OCI-LY7 (cell line): ENCODE results near the gene MYO16. TPM values are rescaled to one million over a fixed set of nuclear protein-coding genes. Genes with fewer than 3 reads are reported as not detected.

Experiments used
- BruUV-seq: library from RNA; stranded (reverse); fragments of 400-500 nt; replicated peaks from 2 replicates; lab custom pipeline; 2021; lab: Mats Ljungman, UMichigan
- CTCF ChIA-PET: fragments of 300-600 bp; sonication (Branson Sonifier 250); formaldehyde crosslinking; loops from one replicate; lab custom pipeline; 2022; ENCODE audit warnings: antibody characterized with exemption; ENCODE audit not compliant: unreplicated experiment; lab: Charles Lee
- POLR2A ChIA-PET: fragments of 300-600 bp; sonication (Branson Sonifier 250); formaldehyde crosslinking; loops from one replicate; lab custom pipeline; 2022; ENCODE audit warnings: antibody characterized with exemption; lab: Charles Lee
- DNase-seq: peaks from one replicate; pipeline ENCODE4 v3.0.0-alpha.2; 2015; ENCODE audit warnings: low spot score
- H2AFZ ChIP-seq: fragments of 200-600 bp; sonication (generic), shearing (Covaris generic); 2 replicates; pipeline ENCODE4 v1.6.1; 2014; ENCODE audit warnings: mild to moderate bottlenecking, antibody characterized with exemption, low read length, moderate library complexity
- H3K27ac ChIP-seq: fragments of 200-600 bp; sonication (generic); 2 replicates; pipeline ENCODE4 v1.5.1; 2014; ENCODE audit warnings: mixed run types, low read depth, mild to moderate bottlenecking, moderate library complexity, low read length, inconsistent platforms; ENCODE audit not compliant: poor library complexity, severe bottlenecking
- H3K36me3 ChIP-seq: fragments of 200-600 bp; sonication (generic); 2 replicates; pipeline ENCODE4 v1.6.1; 2014; ENCODE audit warnings: mild to moderate bottlenecking, antibody characterized with exemption, low read length, moderate library complexity, mixed read lengths; ENCODE audit not compliant: insufficient read depth
- H3K4me1 ChIP-seq: fragments of 200-600 bp; sonication (generic); 2 replicates; pipeline ENCODE4 v1.5.1; 2014; ENCODE audit warnings: mild to moderate bottlenecking, low read length; ENCODE audit not compliant: insufficient read depth, poor library complexity, severe bottlenecking
- H3K4me2 ChIP-seq: fragments of 200-600 bp; sonication (generic); 2 replicates; pipeline ENCODE4 v1.6.1; 2014; ENCODE audit warnings: mild to moderate bottlenecking, low read length
- H3K4me3 ChIP-seq: fragments of 200-600 bp; sonication (generic); 2 replicates; pipeline ENCODE4 v1.5.1; 2014; ENCODE audit warnings: mild to moderate bottlenecking, low read depth, low read length; ENCODE audit not compliant: poor library complexity, severe bottlenecking
- H3K79me2 ChIP-seq: fragments of 200-600 bp; sonication (generic); 2 replicates; pipeline ENCODE4 v1.6.1; 2016; ENCODE audit warnings: low read depth, mild to moderate bottlenecking, low read length, moderate library complexity, mixed read lengths; ENCODE audit not compliant: insufficient read depth
- H3K9me2 ChIP-seq: fragments of 200-600 bp; sonication (generic); 2 replicates; pipeline ENCODE4 v1.6.1; 2016; ENCODE audit warnings: mild to moderate bottlenecking, low read length, mixed read lengths; ENCODE audit not compliant: insufficient read depth
- H3K9me3 ChIP-seq: fragments of 200-600 bp; sonication (generic); 2 replicates; pipeline ENCODE4 v1.6.1; 2014; ENCODE audit warnings: mild to moderate bottlenecking, mixed run types, low read length, mixed read lengths
- H4K20me1 ChIP-seq: fragments of 200-600 bp; sonication (generic); 2 replicates; pipeline ENCODE4 v1.6.1; 2014; ENCODE audit warnings: mild to moderate bottlenecking, antibody characterized with exemption, low read length, moderate library complexity, mixed read lengths; ENCODE audit not compliant: insufficient read depth
- CTCF ChIP-seq: fragments of 200-600 bp; sonication (generic); conservative IDR thresholded peaks from 2 replicates; pipeline ENCODE4 v1.5.1; 2014; ENCODE audit warnings: mild to moderate bottlenecking, antibody characterized with exemption, low read length, moderate library complexity, mixed read lengths
- EZH2phosphoT487 ChIP-seq: fragments of 200-600 bp; sonication (generic); IDR thresholded peaks from 2 replicates; pipeline ENCODE4 v1.6.1; 2018; ENCODE audit warnings: low read depth, borderline replicate concordance, mild to moderate bottlenecking, mixed run types, antibody characterized with exemption, low read length, moderate library complexity, mixed read lengths
- intact Hi-C: fragments of 100-400 bp; cut with micrococcal nuclease; formaldehyde crosslinking; loops from one replicate; pipeline ENCODE4 v1.10.0; 2022; ENCODE audit not compliant: unreplicated experiment
- total RNA-seq, 2 experiments: library from RNA; depleted of rRNA in 1 of 2; stranded (reverse); fragments of >200 nt in 1 of 2; shearing (Covaris generic) in 1 of 2; gene quantifications; 2 replicates each; pipeline ENCODE4 v1.2.3, GENCODE V29; 2014 to 2022

MYO16 gene
- total RNA-seq, 2 experiments from 2014 or later, result 0.06 TPM; not detected in 1

- no peak overlapping the region for H3K4me2 ChIP-seq
- H3K36me3 ChIP-seq, result no peaks in the 10 kb centered on the region
- H3K27ac ChIP-seq, result no peak overlapping the region
- no peaks in the 10 kb centered on the region for H3K9me3 ChIP-seq
- ChIA-PET POLR2A (interaction anchor here (0.6 kb wide), 1 partner anchor 63 kb away, joined by 3 read pairs; no protein-coding TSS in a partner anchor), CTCF (no interaction called here)
- H4K20me1 ChIP-seq, result no peaks in the 10 kb centered on the region
- H3K4me1 ChIP-seq, result no peaks in the 10 kb centered on the region
- no peak overlapping the region for H3K4me3 ChIP-seq
- BruUV-seq, result no TSS peak
- TF ChIP-seq EZH2phosphoT487, result no peak
- TF ChIP-seq CTCF, result no peak
- H2AFZ ChIP-seq, result no peak overlapping the region
- H3K9me2 ChIP-seq, result no peaks in the 10 kb centered on the region
- DNase-seq, result no peak
- H3K79me2 ChIP-seq, result no peaks in the 10 kb centered on the region
- intact Hi-C loops, result no loop called here
Observed at GRCh38 chr13:108752276-108752675, 122.9 kb downstream of the MYO16 start.

- no peak overlapping the region for H3K27ac ChIP-seq
- H3K4me2 ChIP-seq, result no peak overlapping the region
- H3K79me2 ChIP-seq, result no peaks in the 10 kb centered on the region
- no peaks in the 10 kb centered on the region for H3K36me3 ChIP-seq
- no TSS peak for BruUV-seq
- H3K9me2 ChIP-seq, result no peaks in the 10 kb centered on the region
- no peak overlapping the region for H3K4me3 ChIP-seq
- CTCF ChIA-PET, result no interaction called here
- H3K9me3 ChIP-seq, result no peaks in the 10 kb centered on the region
- H3K4me1 ChIP-seq, result no peaks in the 10 kb centered on the region
- no peaks in the 10 kb centered on the region for H4K20me1 ChIP-seq
- no peak overlapping the region for H2AFZ ChIP-seq
- TF ChIP-seq CTCF, result no peak
- TF ChIP-seq EZH2phosphoT487, result no peak
- intact Hi-C loops, result no loop called here
- no peak for DNase-seq
- POLR2A ChIA-PET, result no interaction called here
Observed at GRCh38 chr13:108755083-108755482, 125.7 kb downstream of the MYO16 start.

GRCh38 chr13:108760129-108760528 lies 130.7 kb downstream of the MYO16 start:
- CTCF ChIA-PET, result no interaction called here
- no peaks in the 10 kb centered on the region for H4K20me1 ChIP-seq
- no peak overlapping the region for H2AFZ ChIP-seq
- no peaks in the 10 kb centered on the region for H3K9me2 ChIP-seq
- POLR2A ChIA-PET, result no interaction called here
- no peak overlapping the region for H3K27ac ChIP-seq
- H3K9me3 ChIP-seq, result no peaks in the 10 kb centered on the region
- no peaks in the 10 kb centered on the region for H3K79me2 ChIP-seq
- DNase-seq, result no peak
- intact Hi-C loops, result no loop called here
- no peaks in the 10 kb centered on the region for H3K4me1 ChIP-seq
- H3K4me2 ChIP-seq, result no peak overlapping the region
- BruUV-seq, result no TSS peak
- TF ChIP-seq CTCF, result no peak
- no peak for TF ChIP-seq EZH2phosphoT487
- H3K36me3 ChIP-seq, result no peaks in the 10 kb centered on the region
- no peak overlapping the region for H3K4me3 ChIP-seq
